RPMI8226 (cell line): ENCODE data around the gene MYG1.
A peak's percentile ranks its signal among the peaks of the same experiment; 100 is the strongest.
"Not testable (repeated sequence)": the region's sequence is repeated elsewhere in the genome, so short reads cannot be mapped to it uniquely, and the experiment has no call there.

Experiments used
- DNase-seq: peaks from one replicate; pipeline ENCODE4 v3.0.0-alpha.2; 2015

MYG1 gene

GRCh38 chr12:53287741-53288216 is 11.7 kb upstream of the MYG1 start:
- DNase-seq = peak; percentile 67

- DNase-seq = no peak
Observed at GRCh38 chr12:53288322-53288721, 11.2 kb upstream of the MYG1 start.

- DNase-seq = no peak
Observed at GRCh38 chr12:53289891-53290290, 9.6 kb upstream of the MYG1 start.

GRCh38 chr12:53290661-53291060 is 8.8 kb upstream of the MYG1 start:
- no peak for DNase-seq

- peak; percentile 91 for DNase-seq
Observed at GRCh38 chr12:53292426-53292825, 7.1 kb upstream of the MYG1 start.

GRCh38 chr12:53295070-53295890 is 4.2 kb upstream of the MYG1 start, which contains the start of gene PFDN5:
TSS of gene PFDN5 (plus strand) at chr12:53295542. CDS start at chr12:53295568, 26 bp downstream.
- peak; percentile 92 for DNase-seq

GRCh38 chr12:53295891-53296219 is 3.6 kb upstream of the MYG1 start:
- no peak for DNase-seq

GRCh38 chr12:53297106-53297505 is 2.4 kb upstream of the MYG1 start:
- DNase-seq = not testable (repeated sequence)

- DNase-seq = no peak
Observed at GRCh38 chr12:53298164-53298563, 1.3 kb upstream of the MYG1 start.

GRCh38 chr12:53299101-53299453 is 418 bp upstream of the MYG1 start:
- DNase-seq = peak; percentile 37

- peak; percentile 23 for DNase-seq
Observed at GRCh38 chr12:53300187-53300586, 692 bp downstream of the MYG1 start.

- no peak for DNase-seq
Observed at GRCh38 chr12:53302903-53303302, 3.4 kb downstream of the MYG1 start.

- DNase-seq = no peak
Observed at GRCh38 chr12:53306826-53307225, 7.3 kb downstream of the MYG1 start.

- peak; percentile 67 for DNase-seq
Observed at GRCh38 chr12:53308276-53308675, 8.8 kb downstream of the MYG1 start.

- DNase-seq = no peak
Observed at GRCh38 chr12:53313996-53314395, 14.5 kb downstream of the MYG1 start.

- no peak for DNase-seq
Observed at GRCh38 chr12:53320352-53321195, 21.1 kb downstream of the MYG1 start.

- peak; percentile 79 for DNase-seq
Observed at GRCh38 chr12:53324113-53324778, 24.8 kb downstream of the MYG1 start.

- peak; percentile 93 for DNase-seq
Observed at GRCh38 chr12:53324779-53325510, 25.4 kb downstream of the MYG1 start.

- no peak for DNase-seq
Observed at GRCh38 chr12:53325511-53326061, 26.1 kb downstream of the MYG1 start.

- DNase-seq = no peak
Observed at GRCh38 chr12:53326460-53327185, 27.1 kb downstream of the MYG1 start.

GRCh38 chr12:53327435-53328042 is 28.0 kb downstream of the MYG1 start:
- no peak for DNase-seq
